IMR-90 (cell line): ENCODE data around the gene CES4A. TPM values are rescaled to one million over a fixed set of nuclear protein-coding genes. Genes with fewer than 3 reads are reported as not detected.

Source experiments
- ATAC-seq: fragments of 200-7000 bp; cut with Tn5 transposase; 2 replicates; pipeline ENCODE4 v1.9.1; 2020; ENCODE audit warnings: low read depth, mild to moderate bottlenecking, moderate library complexity
- BruUV-seq: library from RNA; stranded (reverse); fragments of 400-500 nt; replicated peaks from 2 replicates; lab custom pipeline; 2021; lab: Mats Ljungman, UMichigan
- CTCF ChIA-PET: fragments of 300-600 bp; formaldehyde crosslinking; extraction: SDS; loops from one replicate; lab custom pipeline; 2021; ENCODE audit warnings: antibody characterized with exemption; lab: Yijun Ruan, JAX
- POLR2A ChIA-PET: fragments of 300-600 bp; sonication (Branson Sonifier 250); formaldehyde crosslinking; loops from one replicate; lab custom pipeline; 2022; ENCODE audit warnings: antibody characterized with exemption; ENCODE audit not compliant: unreplicated experiment; lab: Charles Lee
- DNase-seq: peaks from one replicate; pipeline ENCODE4 v3.0.0; 2013
- H2AFZ ChIP-seq: replicated peaks from 2 replicates; pipeline ENCODE3; 2013; ENCODE audit warnings: low read length, mild to moderate bottlenecking; ENCODE audit not compliant: poor library complexity
- H2AK5ac ChIP-seq: 2 replicates; pipeline ENCODE4 v1.6.1; 2013; ENCODE audit warnings: low read depth, low read length, inconsistent platforms
- H2AK9ac ChIP-seq: replicated peaks from 2 replicates; pipeline ENCODE3; 2013; ENCODE audit warnings: mild to moderate bottlenecking, low read depth, low read length, moderate library complexity; ENCODE audit not compliant: poor library complexity
- H2BK120ac ChIP-seq: 2 replicates; pipeline ENCODE4 v1.6.1; 2013; ENCODE audit warnings: low read depth, low read length, inconsistent platforms
- H2BK15ac ChIP-seq: 3 replicates; pipeline ENCODE4 v1.6.1; 2013; ENCODE audit warnings: low read depth, low read length, inconsistent platforms
- H2BK20ac ChIP-seq: 2 replicates; pipeline ENCODE4 v1.6.1; 2013; ENCODE audit warnings: low read depth, mild to moderate bottlenecking, inconsistent platforms, low read length, moderate library complexity
- H2BK5ac ChIP-seq: 2 replicates; pipeline ENCODE4 v1.6.1; 2013; ENCODE audit warnings: mild to moderate bottlenecking, low read depth, low read length, inconsistent platforms; ENCODE audit not compliant: poor library complexity, severe bottlenecking
- H3K14ac ChIP-seq: replicated peaks from 2 replicates; pipeline ENCODE4 v1.6.1; 2013; ENCODE audit warnings: low read depth, low read length, inconsistent platforms
- H3K18ac ChIP-seq: 2 replicates; pipeline ENCODE4 v1.6.1; 2013; ENCODE audit warnings: low read depth, low read length, control low read depth
- H3K23ac ChIP-seq: 2 replicates; pipeline ENCODE4 v1.6.1; 2013; ENCODE audit warnings: low read depth, low read length, inconsistent platforms
- H3K27ac ChIP-seq: 2 replicates; pipeline ENCODE4 v1.5.1; 2013; ENCODE audit warnings: mild to moderate bottlenecking, control low read depth, low read length; ENCODE audit not compliant: insufficient read depth
- H3K27me3 ChIP-seq: 2 replicates; pipeline ENCODE4 v1.6.1; 2013; ENCODE audit warnings: low read length; ENCODE audit not compliant: control insufficient read depth, insufficient read depth
- H3K36me3 ChIP-seq: 2 replicates; pipeline ENCODE4 v1.6.1; 2013; ENCODE audit warnings: low read length, mixed read lengths; ENCODE audit not compliant: control insufficient read depth, insufficient read depth
- H3K4ac ChIP-seq: 2 replicates; pipeline ENCODE4 v1.6.1; 2013; ENCODE audit warnings: low read depth, low read length, inconsistent platforms
- H3K4me1 ChIP-seq: 2 replicates; pipeline ENCODE4 v1.6.1; 2013; ENCODE audit warnings: low read length, mixed read lengths; ENCODE audit not compliant: control insufficient read depth, insufficient read depth
- H3K4me2 ChIP-seq: 2 replicates; pipeline ENCODE4 v1.6.1; 2013; ENCODE audit warnings: low read depth, mild to moderate bottlenecking, control low read depth, low read length, moderate library complexity
- H3K4me3 ChIP-seq: 2 replicates; pipeline ENCODE4 v1.5.1; 2013; ENCODE audit warnings: low read depth, mild to moderate bottlenecking, control low read depth, low read length, moderate library complexity; ENCODE audit not compliant: insufficient read depth
- H3K56ac ChIP-seq: 2 replicates; pipeline ENCODE4 v1.6.1; 2013; ENCODE audit warnings: low read length, inconsistent platforms; ENCODE audit not compliant: insufficient read depth; ENCODE audit errors: extremely low read depth
- H3K79me1 ChIP-seq, 2 experiments: 2 replicates each; pipeline ENCODE4 v1.6.1; 2013; ENCODE audit warnings: low read length in 2 of 2, inconsistent platforms in 1 of 2, low read depth in 1 of 2
- H3K9ac ChIP-seq: 2 replicates; pipeline ENCODE4 v1.6.1; 2013; ENCODE audit warnings: low read depth, low read length, control low read depth
- H3K9me1 ChIP-seq: 2 replicates; pipeline ENCODE4 v1.6.1; 2013; ENCODE audit warnings: low read length, inconsistent platforms; ENCODE audit not compliant: insufficient read depth
- H3K9me3 ChIP-seq: 2 replicates; pipeline ENCODE4 v1.6.1; 2013; ENCODE audit warnings: low read length; ENCODE audit not compliant: control insufficient read depth, insufficient read depth
- H4K20me1 ChIP-seq: 2 replicates; pipeline ENCODE4 v1.6.1; 2013; ENCODE audit warnings: low read length, inconsistent platforms; ENCODE audit not compliant: insufficient read depth
- H4K5ac ChIP-seq: 2 replicates; pipeline ENCODE4 v1.6.1; 2013; ENCODE audit warnings: mild to moderate bottlenecking, low read depth, low read length, control low read depth
- H4K8ac ChIP-seq, 2 experiments: 2 replicates each; pipeline ENCODE4 v1.6.1; 2013; ENCODE audit warnings: low read depth in 2 of 2, low read length in 2 of 2, control low read depth in 1 of 2, inconsistent platforms in 1 of 2
- H4K91ac ChIP-seq: 2 replicates; pipeline ENCODE4 v1.6.1; 2013; ENCODE audit warnings: low read depth, low read length, inconsistent platforms; ENCODE audit not compliant: insufficient read depth
- BHLHE40 ChIP-seq: fragments of 150-350 bp; IDR thresholded peaks from 2 replicates; pipeline ENCODE4 v1.6.1; 2016; ENCODE audit warnings: mild to moderate bottlenecking, low read depth, low read length
- CEBPB ChIP-seq: IDR thresholded peaks from 2 replicates; pipeline ENCODE4 v1.6.1; 2012; ENCODE audit warnings: low read depth, low read length, improper control_type of control experiment
- CHD1 ChIP-seq: IDR thresholded peaks from 2 replicates; pipeline ENCODE4 v1.6.1; 2012; ENCODE audit warnings: low read depth, low read length, improper control_type of control experiment
- CTCF ChIP-seq: conservative IDR thresholded peaks from 2 replicates; pipeline ENCODE4 v1.5.1; 2012; ENCODE audit warnings: mild to moderate bottlenecking, low read depth, low read length, improper control_type of control experiment
- ELK1 ChIP-seq: fragments of 150-350 bp; IDR thresholded peaks from 2 replicates; pipeline ENCODE4 v1.6.1; 2016; ENCODE audit warnings: low read depth, mild to moderate bottlenecking, low read length, moderate library complexity, borderline replicate concordance
- FOS ChIP-seq: fragments of 150-350 bp; IDR thresholded peaks from 2 replicates; pipeline ENCODE4 v1.6.1; 2016; ENCODE audit warnings: low read depth, low read length
- MAFK ChIP-seq: IDR thresholded peaks from 2 replicates; pipeline ENCODE4 v1.6.1; 2012; ENCODE audit warnings: low read depth, low read length, improper control_type of control experiment
- MAZ ChIP-seq: IDR thresholded peaks from 2 replicates; pipeline ENCODE4 v1.6.1; 2012; ENCODE audit warnings: low read depth, mild to moderate bottlenecking, low read length, improper control_type of control experiment, moderate library complexity, borderline replicate concordance
- MXI1 ChIP-seq: IDR thresholded peaks from 2 replicates; pipeline ENCODE4 v1.6.1; 2012; ENCODE audit warnings: low read depth, mild to moderate bottlenecking, low read length, moderate library complexity, borderline replicate concordance
- NFE2L2 ChIP-seq: fragments of 150-350 bp; IDR thresholded peaks from 2 replicates; pipeline ENCODE4 v1.6.1; 2016; ENCODE audit warnings: low read depth, mild to moderate bottlenecking, low read length
- POLR2A ChIP-seq: IDR thresholded peaks from 2 replicates; pipeline ENCODE4 v1.6.1; 2012; ENCODE audit warnings: mild to moderate bottlenecking, low read depth, low read length
- RAD21 ChIP-seq: IDR thresholded peaks from 2 replicates; pipeline ENCODE4 v1.6.1; 2012; ENCODE audit warnings: low read length, improper control_type of control experiment
- RCOR1 ChIP-seq: IDR thresholded peaks from 2 replicates; pipeline ENCODE4 v1.6.1; 2012; ENCODE audit warnings: mild to moderate bottlenecking, low read length, improper control_type of control experiment; ENCODE audit not compliant: insufficient replicate concordance
- RFX5 ChIP-seq: IDR thresholded peaks from 2 replicates; pipeline ENCODE4 v1.8.0; 2012; ENCODE audit warnings: low read depth, mild to moderate bottlenecking, low read length, moderate library complexity
- SMC3 ChIP-seq: fragments of 150-350 bp; IDR thresholded peaks from 2 replicates; pipeline ENCODE4 v1.6.1; 2016; ENCODE audit warnings: low read depth, mild to moderate bottlenecking, antibody characterized with exemption, low read length, moderate library complexity
- USF2 ChIP-seq: fragments of 150-350 bp; IDR thresholded peaks from 2 replicates; pipeline ENCODE4 v1.6.1; 2017; ENCODE audit warnings: mild to moderate bottlenecking, antibody characterized with exemption, low read length, low read depth
- WGBS, 2 experiments: methylation state at CpG; one replicate each; pipeline versions ENCODE4 v1.1.5 to v1.1.7; 2013; ENCODE audit warnings: missing lambda C conversion rate in 2 of 2; ENCODE audit not compliant: insufficient read length in 1 of 2; ENCODE audit errors: extremely low coverage in 2 of 2; 5-methylcytosine and 5-hydroxymethylcytosine counted together
- dilution Hi-C: fragments of 300-500 bp; cut with HindIII; formaldehyde crosslinking; loops from one replicate; pipeline ENCODE4 v1.14.3; 2018; ENCODE audit warnings: low sequenced_read_pairs; ENCODE audit not compliant: unreplicated experiment
- in situ Hi-C: fragments of 300-500 bp; cut with MboI; formaldehyde crosslinking; loops from 3 replicates; pipeline ENCODE4 v1.14.3; 2019; ENCODE audit warnings: low sequenced_read_pairs, inconsistent platforms, mixed read lengths
- intact Hi-C: fragments of 100-400 bp; cut with micrococcal nuclease; formaldehyde crosslinking; loops from 2 replicates; pipeline ENCODE4 v1.10.0; 2022
- polyA plus RNA-seq, 3 experiments: library from polyadenylated mRNA; depleted of rRNA; stranded (reverse); fragments of >200 nt; gene quantifications; 2 replicates each; pipeline ENCODE4 v1.2.3, GENCODE V29; 2012; ENCODE audit warnings: low replicate concordance in 1 of 3
- total RNA-seq: library from RNA; depleted of rRNA; stranded (reverse); fragments of >200 nt; gene quantifications from 2 replicates; pipeline ENCODE4 v1.2.3, GENCODE V29; 2012

CES4A gene
- total and polyA plus RNA-seq, 2 of the 4 experiments (the other 2 are of a cell fraction), result 0.72 to 4.7 TPM

DNA sequence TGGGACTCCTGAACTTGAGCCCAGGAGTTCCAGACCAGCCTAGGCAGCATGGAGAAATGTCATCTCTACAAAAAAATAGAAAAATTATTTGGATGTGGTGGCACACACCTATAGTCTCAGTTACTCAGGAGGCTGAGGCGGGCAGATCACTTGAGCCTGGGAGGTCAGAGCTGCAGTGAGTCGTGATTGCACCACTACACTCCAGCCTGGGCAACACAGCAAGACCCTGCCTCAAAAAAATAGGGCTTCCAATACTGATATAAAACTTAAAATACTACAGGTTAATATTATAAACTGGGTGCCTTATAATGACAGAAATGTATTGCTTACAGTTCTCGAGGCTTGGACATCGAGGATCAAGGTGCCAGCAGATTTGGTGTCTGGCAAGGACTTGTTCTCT lies 42.5 kb upstream of the CES4A start:
- Histone ChIP-seq H3K9me1 (no peaks in the 10 kb centered on the region), H2BK5ac (no peak overlapping the region), H4K20me1 (no peaks in the 10 kb centered on the region), H4K5ac (no peak overlapping the region), H3K4ac (no peak overlapping the region), H3K36me3 (peaks cover 31% of the 10 kb centered on the region), H4K91ac (no peak overlapping the region), H3K56ac (no peak overlapping the region), H3K14ac (no peak overlapping the region), H3K4me1 (peaks cover 6% of the 10 kb centered on the region), H3K4me3 (no peak overlapping the region), H2AK9ac (no peak overlapping the region), H4K8ac (no peak overlapping the region), H2AK5ac (no peak overlapping the region), H3K9me3 (no peaks in the 10 kb centered on the region), H3K4me2 (no peak overlapping the region), H3K23ac (no peak overlapping the region), H3K79me1 (peaks cover 0 to 2% of the 10 kb centered on the region in 2 experiments; a peak in 1 of 4 replicates), H2AFZ (no peak overlapping the region), H3K18ac (no peak overlapping the region), H3K27ac (no peak overlapping the region), H2BK15ac (no peak overlapping the region), H2BK20ac (no peak overlapping the region), H3K9ac (no peak overlapping the region), H3K27me3 (peaks cover 16% of the 10 kb centered on the region; the same call in 1 of the 2 replicates), H2BK120ac (no peak overlapping the region)
- CTCF ChIA-PET, result interaction anchor here (2.7 kb wide), 1 partner anchor 51 kb away, joined by 11 read pairs; no protein-coding TSS in a partner anchor
- DNase-seq (no peak), ATAC-seq (no peak)
- in situ Hi-C loops (no loop called here), intact Hi-C loops (no loop called here), dilution Hi-C loops (no loop called here)
- TF ChIP-seq USF2, result no peak
- no peak for TF ChIP-seq ELK1
- TF ChIP-seq MAFK, result no peak
- no peak for TF ChIP-seq RCOR1
- no peak for TF ChIP-seq RAD21
- no peak for TF ChIP-seq NFE2L2
- TF ChIP-seq POLR2A, result no peak
- no peak for TF ChIP-seq MAZ
- TF ChIP-seq FOS, result no peak
- no peak for TF ChIP-seq RFX5
- no peak for TF ChIP-seq CHD1
- TF ChIP-seq MXI1, result no peak
- no peak for TF ChIP-seq CEBPB
- no peak for TF ChIP-seq CTCF
- TF ChIP-seq BHLHE40, result no peak
- TF ChIP-seq SMC3, result no peak
- POLR2A ChIA-PET, result no interaction called here
- WGBS, 2 experiments, result no CpG with 5 or more reads among the region's 4 CpGs
- no TSS peak for BruUV-seq
